Glomerular endothelial cell (primary cell): ENCODE results near the gene STIP1. TPM values are rescaled to one million over a fixed set of nuclear protein-coding genes. Genes with fewer than 3 reads are reported as not detected.

Source experiments
- DNase-seq: peaks from one replicate; pipeline ENCODE4 v3.0.0-alpha.2; 2011; ENCODE audit warnings: low read depth, low spot score; ENCODE audit errors: extremely low read depth
- total RNA-seq: library from RNA; depleted of rRNA; stranded (reverse); fragments of >200 nt; gene quantifications from 2 replicates; pipeline ENCODE4 v1.2.3, GENCODE V29; 2015

The STIP1 gene
- total RNA-seq, 1 donor from 2014 or later, result 219 TPM

DNA sequence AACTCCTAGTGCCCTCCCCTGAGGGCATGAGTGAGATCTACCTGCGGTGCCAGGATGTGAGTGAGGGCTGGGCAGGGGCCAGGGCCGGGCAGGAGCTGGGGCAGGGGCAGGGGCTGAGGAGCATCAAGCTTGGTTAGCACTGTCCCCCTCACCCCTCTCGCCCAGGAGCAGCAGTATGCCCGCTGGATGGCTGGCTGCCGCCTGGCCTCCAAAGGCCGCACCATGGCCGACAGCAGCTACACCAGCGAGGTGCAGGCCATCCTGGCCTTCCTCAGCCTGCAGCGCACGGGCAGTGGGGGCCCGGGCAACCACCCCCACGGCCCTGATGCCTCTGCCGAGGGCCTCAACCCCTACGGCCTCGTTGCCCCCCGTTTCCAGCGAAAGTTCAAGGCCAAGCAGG, 34.3 kb downstream of the STIP1 start:
- DNase-seq, result no peak

DNA sequence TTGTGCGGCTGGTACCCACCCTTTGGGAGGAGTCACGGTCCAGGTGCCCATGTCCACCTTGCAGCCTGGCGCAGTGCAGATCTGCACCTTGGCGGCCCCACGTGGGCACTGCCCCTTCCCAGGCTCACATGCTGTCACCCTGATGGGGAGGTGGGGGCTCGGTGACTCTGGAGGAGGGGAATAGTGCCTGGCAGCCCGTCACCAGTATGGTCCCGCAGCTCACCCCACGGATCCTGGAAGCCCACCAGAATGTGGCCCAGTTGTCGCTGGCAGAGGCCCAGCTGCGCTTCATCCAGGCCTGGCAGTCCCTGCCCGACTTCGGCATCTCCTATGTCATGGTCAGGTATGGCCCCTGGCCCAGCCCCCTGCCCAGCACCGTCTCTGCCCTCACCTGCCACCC, 34.8 kb downstream of the STIP1 start:
- DNase-seq, result no peak

- no peak for DNase-seq
Observed at GRCh38 chr11:64222651-64223000, 36.7 kb downstream of the STIP1 start.

GRCh38 chr11:64223001-64223651, 37.2 kb downstream of the STIP1 start:
- DNase-seq, result no peak

GRCh38 chr11:64224151-64224890, 38.4 kb downstream of the STIP1 start:
- no peak for DNase-seq

DNA sequence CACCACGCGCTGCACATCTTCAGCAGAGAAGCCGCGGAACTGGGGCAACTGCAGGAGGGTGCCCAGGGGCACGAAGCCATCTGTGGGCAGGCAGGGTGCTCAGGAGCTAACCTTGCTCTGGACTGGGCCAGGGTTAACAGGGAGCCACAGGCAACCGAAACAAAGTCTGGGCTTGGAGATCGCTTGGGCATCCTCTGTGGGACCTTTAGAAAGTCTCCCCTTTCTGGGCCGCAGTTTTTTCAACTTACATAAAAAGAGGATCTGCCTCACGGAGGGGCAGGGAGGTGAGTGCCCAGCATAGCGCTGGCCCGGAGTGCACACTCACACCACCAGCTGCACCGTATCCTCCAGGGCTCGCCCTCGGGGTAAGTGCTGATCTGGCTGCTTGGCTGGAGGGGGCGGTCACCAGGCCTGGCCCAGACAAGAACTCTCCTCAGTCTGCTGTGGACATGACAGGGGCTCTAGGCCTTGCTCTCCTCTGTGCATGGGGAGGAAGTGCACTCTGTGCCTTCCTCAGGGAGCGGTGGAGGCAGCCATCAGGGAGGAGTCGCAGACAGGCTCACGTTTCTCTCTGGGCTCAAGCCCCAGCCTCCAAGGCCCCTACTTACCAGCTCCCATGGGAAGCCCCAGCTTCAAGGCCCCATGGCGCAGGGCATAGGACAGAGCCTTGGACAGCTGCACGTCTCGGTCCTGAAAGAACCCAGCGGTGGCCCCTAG, 39.1 kb downstream of the STIP1 start:
- no peak for DNase-seq

DNA sequence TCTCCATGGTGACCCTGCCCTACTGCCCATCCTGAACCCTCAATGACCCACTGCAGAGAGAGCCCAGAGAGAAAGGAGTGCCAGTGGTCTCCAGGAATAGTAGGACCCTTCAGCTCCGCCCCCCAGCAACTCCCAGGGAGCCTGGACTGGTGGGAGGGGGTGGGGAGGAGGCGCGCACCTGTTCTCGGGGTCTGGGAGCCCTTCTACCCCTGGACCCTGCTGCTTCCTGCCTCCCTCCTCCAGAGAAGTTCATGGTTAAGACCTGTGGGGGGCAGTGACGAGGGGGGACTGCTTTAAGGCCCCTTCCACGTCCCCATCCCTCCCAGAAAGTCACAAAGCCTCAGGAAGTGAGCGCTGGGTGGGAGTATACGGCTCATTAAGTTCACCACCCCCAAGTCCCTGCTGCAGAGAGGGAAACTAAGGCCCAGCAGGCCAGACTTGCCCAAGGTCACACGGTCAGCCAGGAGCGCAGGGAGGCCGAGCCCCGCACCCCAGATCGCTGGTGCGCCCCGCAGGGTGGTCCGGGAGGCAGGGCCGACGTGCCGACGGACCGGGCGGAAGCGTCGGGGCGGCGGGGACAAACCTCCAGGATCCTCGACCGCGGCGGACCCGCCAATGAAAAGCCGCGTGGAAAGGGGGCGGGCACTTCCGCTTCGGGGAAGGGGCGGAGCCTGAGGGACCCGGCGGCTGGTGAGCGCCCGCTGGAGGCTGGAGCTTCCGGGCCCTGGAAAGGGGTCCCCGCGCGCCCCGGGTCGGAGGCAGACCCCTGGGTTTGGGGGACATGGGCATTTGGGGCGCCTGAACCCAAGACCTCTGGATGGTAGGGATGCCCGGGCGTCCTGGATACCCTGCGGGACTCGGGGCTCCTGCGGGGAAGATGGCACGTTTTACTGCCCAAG, 39.9 kb downstream of the STIP1 start, which contains the start of the genes NUDT22 and TRPT1:
Gene NUDT22 (plus strand): TSS at position 667 of the 899 bp plus-strand sequence. CDS start 379 bp downstream, outside the sequence.
Gene TRPT1 (minus strand): TSS at position 579 of the 899 bp plus-strand sequence. CDS start 326 bp downstream, at position 253.
- no peak for DNase-seq

DNA sequence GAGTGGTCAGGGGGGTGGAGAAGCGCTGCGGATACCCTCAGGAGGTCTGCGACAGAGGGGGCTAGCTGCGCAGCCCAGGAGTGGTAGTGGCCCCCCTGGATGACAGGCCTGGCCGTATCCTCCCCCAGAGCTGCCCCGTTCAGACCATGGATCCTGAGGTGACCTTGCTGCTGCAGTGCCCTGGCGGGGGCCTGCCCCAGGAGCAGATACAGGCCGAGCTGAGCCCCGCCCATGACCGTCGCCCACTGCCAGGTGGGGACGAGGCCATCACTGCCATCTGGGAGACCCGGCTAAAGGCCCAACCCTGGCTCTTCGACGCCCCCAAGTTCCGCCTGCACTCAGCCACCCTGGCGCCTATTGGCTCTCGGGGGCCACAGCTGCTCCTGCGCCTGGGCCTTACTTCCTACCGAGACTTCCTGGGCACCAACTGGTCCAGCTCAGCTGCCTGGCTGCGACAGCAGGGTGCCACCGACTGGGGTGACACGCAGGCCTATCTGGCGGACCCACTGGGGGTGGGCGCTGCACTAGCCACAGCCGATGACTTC, 40.6 kb downstream of the STIP1 start:
- DNase-seq, result no peak

DNA sequence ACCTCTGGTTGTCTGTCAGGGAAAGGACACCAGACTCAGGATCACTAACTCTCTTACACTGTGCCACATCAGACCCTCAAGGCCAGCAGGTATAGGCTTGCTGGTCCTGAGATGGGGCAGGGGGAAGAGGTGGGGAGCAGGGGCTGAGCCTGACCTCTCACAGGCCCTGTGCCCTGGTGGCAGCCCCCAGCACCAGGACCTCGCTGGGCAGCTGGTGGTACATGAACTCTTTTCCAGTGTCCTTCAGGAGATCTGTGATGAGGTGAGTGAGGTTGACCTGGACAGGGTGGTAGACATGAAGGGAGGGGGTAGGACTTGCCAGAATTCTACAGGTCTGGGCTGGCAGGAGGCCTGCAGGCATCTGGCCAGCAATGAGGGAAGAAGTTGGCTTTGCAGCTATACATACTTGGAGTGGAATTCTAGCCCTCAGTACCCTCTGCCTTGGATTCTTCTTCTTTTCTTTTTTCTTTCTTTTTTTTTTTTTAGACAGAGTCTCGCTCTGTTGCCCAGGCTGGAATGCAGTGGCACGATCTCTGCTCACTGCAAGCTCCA, 41.5 kb downstream of the STIP1 start:
- DNase-seq, result no peak

DNA sequence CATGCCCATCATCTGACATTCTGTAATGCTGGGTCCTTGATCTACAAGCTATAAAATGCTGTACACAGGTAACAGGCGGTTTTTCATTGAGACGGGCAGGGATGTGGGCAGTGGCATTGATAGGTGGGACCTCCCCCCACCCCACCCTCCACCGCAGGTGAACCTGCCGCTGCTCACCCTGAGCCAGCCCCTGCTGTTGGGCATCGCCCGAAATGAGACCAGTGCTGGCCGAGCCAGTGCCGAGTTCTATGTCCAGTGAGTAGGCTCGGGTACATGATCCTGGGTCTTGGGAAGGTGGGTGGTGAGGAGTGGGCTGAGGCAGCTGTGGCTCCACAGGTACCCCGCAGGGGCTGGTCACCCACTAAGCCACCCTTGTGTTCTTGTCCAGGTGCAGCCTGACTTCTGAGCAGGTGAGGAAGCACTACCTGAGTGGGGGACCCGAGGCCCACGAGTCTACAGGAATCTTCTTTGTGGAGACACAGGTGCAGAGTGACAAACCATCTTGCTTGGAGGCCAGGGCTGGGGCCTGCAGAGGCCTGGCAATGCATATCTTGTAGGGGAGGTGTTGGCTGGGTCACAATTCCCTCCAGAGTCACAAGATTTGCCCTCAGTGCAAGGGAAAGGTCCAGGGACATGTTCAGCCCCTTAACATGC, 43.2 kb downstream of the STIP1 start:
- DNase-seq, result no peak

DNA sequence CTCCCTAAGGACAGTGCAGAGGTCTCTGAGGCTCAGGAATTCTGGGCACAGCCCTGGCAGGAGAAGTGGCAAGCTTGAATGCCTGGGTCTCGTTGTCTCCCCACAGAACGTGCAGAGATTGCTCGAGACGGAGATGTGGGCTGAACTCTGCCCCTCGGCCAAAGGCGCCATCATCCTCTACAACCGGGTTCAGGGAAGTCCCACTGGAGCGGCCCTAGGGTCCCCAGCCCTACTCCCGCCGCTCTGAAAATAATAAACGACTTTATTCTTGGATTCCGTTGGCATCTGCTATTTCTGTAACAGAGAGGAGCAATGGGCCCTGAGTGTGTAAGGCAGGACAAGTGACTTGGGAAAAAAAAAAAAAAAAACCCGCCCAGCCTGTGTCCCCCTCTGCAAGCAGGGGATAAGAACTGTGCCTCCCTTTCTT, 43.8 kb downstream of the STIP1 start:
- no peak for DNase-seq

- no peak for DNase-seq
Observed at GRCh38 chr11:64230171-64230984, 44.4 kb downstream of the STIP1 start, which contains the start of gene DNAJC4. Gene DNAJC4 (plus strand): TSS chr11:64230548. CDS start chr11:64230855, 307 bp downstream.

- DNase-seq, result no peak
Observed at GRCh38 chr11:64230985-64231365, 45.0 kb downstream of the STIP1 start.

DNA sequence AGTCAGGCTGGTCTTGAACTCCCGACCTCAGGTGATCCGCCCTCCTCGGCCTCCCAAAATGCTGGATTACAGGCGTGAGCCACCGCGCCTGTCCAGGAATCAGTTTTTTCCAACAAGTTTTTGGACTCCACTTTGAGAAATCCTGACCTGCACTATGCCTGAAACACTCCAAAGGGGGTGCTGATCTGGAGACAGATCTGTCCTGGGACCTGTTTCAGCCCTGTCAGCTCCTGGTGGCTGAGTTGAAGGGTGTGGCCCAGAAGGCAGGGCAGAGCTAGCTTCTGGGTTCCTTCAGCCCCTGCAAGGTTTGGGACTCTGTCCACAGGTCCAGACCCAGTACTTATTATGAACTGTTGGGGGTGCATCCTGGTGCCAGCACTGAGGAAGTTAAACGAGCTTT, 45.6 kb downstream of the STIP1 start:
- DNase-seq, result no peak

DNA sequence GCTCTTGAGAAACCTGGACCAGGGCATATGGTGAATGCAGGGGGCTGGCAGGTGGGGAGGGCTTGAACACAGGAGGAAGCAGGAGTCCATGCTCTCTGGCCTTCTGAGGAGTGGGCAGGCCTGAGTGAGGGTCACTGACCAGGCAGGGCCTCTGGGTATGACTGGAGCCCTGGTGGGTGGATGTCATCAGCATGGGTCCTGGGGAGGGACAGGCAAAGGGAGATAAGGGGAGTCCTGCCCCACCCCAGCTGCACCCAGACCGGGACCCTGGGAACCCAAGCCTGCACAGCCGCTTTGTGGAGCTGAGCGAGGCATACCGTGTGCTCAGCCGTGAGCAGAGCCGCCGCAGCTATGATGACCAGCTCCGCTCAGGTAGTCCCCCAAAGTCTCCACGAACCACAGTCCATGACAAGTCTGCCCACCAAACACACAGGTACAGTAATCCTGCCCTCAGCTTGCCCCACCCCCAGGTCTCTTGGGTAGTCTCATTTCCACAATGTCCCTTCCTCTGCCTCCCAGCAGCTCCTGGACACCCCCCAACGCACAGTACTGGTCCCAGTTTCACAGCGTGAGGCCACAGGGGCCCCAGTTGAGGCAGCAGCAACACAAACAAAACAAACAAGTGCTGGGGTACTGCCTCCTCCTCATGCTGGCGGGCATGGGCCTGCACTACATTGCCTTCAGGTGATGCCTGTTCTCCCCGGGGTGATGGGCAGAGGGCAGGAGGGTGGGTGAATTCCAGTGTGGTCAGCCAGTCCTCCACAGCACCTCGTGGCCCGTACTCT, 46.4 kb downstream of the STIP1 start:
- no peak for DNase-seq

DNA sequence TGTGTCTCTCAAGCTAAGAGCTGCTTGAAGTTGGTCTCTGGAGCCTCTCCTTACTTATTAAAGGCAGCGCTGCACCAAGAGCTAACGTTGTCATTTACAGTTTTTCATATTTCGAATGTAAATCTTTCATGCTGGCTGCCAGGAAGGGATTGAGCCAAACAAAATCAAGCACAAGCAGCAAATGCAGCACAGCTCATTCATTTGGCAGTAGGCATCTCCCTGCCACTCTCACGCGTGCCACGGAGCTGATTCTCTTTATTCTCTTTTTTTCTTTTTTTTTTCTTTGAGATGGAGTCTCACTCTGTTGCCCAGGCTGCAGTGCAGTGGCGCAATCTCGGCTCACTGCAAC, 47.0 kb downstream of the STIP1 start:
- no peak for DNase-seq

GRCh38 chr11:64233913-64234586, 48.1 kb downstream of the STIP1 start, which contains the start of gene VEGFB:
Gene VEGFB (plus strand): TSS chr11:64234584. CDS start chr11:64234834, 250 bp downstream.
- no peak for DNase-seq
